Dermis microvascular lymphatic vessel endothelial cell (primary cell): Measurements from ENCODE around the gene RRP1B. TPM values are rescaled to one million over a fixed set of nuclear protein-coding genes. Genes with fewer than 3 reads are reported as not detected.

ENCODE experiments used
- DNase-seq, 2 donors: peaks; one replicate each; pipeline versions ENCODE4 v3.0.0 to v3.0.0-alpha.2; 2010; ENCODE audit warnings: low read depth in 2 of 2
- total RNA-seq: library from RNA; depleted of rRNA; stranded (reverse); fragments of >200 nt; gene quantifications from 2 replicates; pipeline ENCODE4 v1.2.1, GENCODE V29; 2014

RRP1B gene
- total RNA-seq, 1 donor from 2014 or later: 22.1 TPM

- DNase-seq: no peak
These were observed 67.5 kb downstream of the RRP1B start for GRCh38 chr21:43726686-43727518.

GRCh38 chr21:43727519-43728153 lies 68.3 kb downstream of the RRP1B start:
- peak in 1 of 2 donors; percentile 27 for DNase-seq

GRCh38 chr21:43728154-43728466 lies 68.8 kb downstream of the RRP1B start:
- no peak for DNase-seq

- DNase-seq: peak; percentile 70 to 93
These were observed 69.4 kb downstream of the RRP1B start for GRCh38 chr21:43728467-43729390.

GRCh38 chr21:43731476-43731875 lies 72.1 kb downstream of the RRP1B start:
- DNase-seq: no peak

- no peak for DNase-seq
These were observed 72.7 kb downstream of the RRP1B start for GRCh38 chr21:43731891-43732711.

- no peak for DNase-seq
These were observed 73.7 kb downstream of the RRP1B start for GRCh38 chr21:43733060-43733459.

- DNase-seq: no peak
These were observed 74.2 kb downstream of the RRP1B start for GRCh38 chr21:43733529-43734071.

- DNase-seq: no peak
These were observed 75.0 kb downstream of the RRP1B start for GRCh38 chr21:43734131-43734927.

GRCh38 chr21:43734928-43735229 lies 75.5 kb downstream of the RRP1B start:
- no peak for DNase-seq

- DNase-seq: no peak
These were observed 76.1 kb downstream of the RRP1B start for GRCh38 chr21:43735236-43736091.

GRCh38 chr21:43736224-43736883 lies 77.0 kb downstream of the RRP1B start:
- no peak for DNase-seq

- no peak for DNase-seq
These were observed 78.0 kb downstream of the RRP1B start for GRCh38 chr21:43737158-43737950.

- no peak for DNase-seq
These were observed 80.5 kb downstream of the RRP1B start for GRCh38 chr21:43739621-43740435.

- DNase-seq: peak in 1 of 2 donors; percentile 55
These were observed 81.3 kb downstream of the RRP1B start for GRCh38 chr21:43740497-43741156.

- no peak for DNase-seq
These were observed 82.2 kb downstream of the RRP1B start for GRCh38 chr21:43741423-43742096.
